ENCODE results near the gene TAC3. TPM values are rescaled to one million over a fixed set of nuclear protein-coding genes. Genes with fewer than 3 reads are reported as not detected.

Gene TAC3
- total and polyA plus RNA-seq, 4 donors: not detected

DNA sequence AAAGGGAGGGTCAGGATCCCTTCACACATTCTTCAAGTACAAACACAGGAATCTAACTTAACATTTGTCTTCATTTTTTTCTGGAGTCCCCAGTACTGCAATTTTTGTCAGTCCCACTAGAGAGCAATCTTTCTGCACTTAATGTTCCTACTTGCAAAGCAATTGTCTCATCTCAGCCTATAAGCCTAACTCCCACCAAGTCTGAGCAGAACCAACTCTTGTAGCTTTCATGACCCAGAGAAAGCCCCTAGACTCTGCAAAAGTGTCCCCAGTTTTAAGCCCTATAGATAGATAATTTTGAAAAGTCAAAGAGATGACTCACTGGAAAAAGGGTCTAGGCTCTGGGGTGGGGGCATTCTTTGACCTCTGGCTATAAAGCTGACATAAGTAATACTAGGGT lies 8.2 kb downstream of the TAC3 start:
- no peak overlapping the region for H3K27ac ChIP-seq (ENCODE audit: low read depth in 1 of 2, low read length in 1 of 2)
- DNase-seq (peak in 2 of 3 donors; percentile 71 to 79), ATAC-seq (ENCODE audit: insufficient read depth, low FRiP score) (no peak)
- TF ChIP-seq, protein P1, sequence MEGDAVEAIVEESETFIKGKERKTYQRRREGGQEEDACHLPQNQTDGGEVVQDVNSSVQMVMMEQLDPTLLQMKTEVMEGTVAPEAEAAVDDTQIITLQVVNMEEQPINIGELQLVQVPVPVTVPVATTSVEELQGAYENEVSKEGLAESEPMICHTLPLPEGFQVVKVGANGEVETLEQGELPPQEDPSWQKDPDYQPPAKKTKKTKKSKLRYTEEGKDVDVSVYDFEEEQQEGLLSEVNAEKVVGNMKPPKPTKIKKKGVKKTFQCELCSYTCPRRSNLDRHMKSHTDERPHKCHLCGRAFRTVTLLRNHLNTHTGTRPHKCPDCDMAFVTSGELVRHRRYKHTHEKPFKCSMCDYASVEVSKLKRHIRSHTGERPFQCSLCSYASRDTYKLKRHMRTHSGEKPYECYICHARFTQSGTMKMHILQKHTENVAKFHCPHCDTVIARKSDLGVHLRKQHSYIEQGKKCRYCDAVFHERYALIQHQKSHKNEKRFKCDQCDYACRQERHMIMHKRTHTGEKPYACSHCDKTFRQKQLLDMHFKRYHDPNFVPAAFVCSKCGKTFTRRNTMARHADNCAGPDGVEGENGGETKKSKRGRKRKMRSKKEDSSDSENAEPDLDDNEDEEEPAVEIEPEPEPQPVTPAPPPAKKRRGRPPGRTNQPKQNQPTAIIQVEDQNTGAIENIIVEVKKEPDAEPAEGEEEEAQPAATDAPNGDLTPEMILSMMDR (IDR thresholded peaks at IDR 0.05; ENCODE audit: control extremely low read depth, extremely low read depth): peak; percentile 50
- H3K4me3 ChIP-seq: no peak overlapping the region
- peaks cover 0 to 12% (median 4%) of the 10 kb centered on the region in 5 donors for H3K4me1 ChIP-seq (ENCODE audit: control insufficient read depth in 5 of 5, insufficient read depth in 5 of 5, low read length in 5 of 5)
- H3K9me3 ChIP-seq (ENCODE audit: control insufficient read depth in 4 of 4, insufficient read depth in 3 of 4, low read length in 3 of 4): no peaks in the 10 kb centered on the region
- H3K36me3 ChIP-seq (ENCODE audit: control insufficient read depth in 4 of 4, insufficient read depth in 4 of 4, low read length in 4 of 4): peaks cover 0 to 13% (median 9%) of the 10 kb centered on the region in 4 donors
- H3K27me3 ChIP-seq (ENCODE audit: control insufficient read depth in 3 of 3, insufficient read depth in 3 of 3, low read length in 2 of 3): peaks cover 0 to 10% (median 0%) of the 10 kb centered on the region in 3 donors
- no peak overlapping the region for H3K9ac ChIP-seq (ENCODE audit: insufficient read depth in 1 of 2, low read length in 2 of 2)

DNA sequence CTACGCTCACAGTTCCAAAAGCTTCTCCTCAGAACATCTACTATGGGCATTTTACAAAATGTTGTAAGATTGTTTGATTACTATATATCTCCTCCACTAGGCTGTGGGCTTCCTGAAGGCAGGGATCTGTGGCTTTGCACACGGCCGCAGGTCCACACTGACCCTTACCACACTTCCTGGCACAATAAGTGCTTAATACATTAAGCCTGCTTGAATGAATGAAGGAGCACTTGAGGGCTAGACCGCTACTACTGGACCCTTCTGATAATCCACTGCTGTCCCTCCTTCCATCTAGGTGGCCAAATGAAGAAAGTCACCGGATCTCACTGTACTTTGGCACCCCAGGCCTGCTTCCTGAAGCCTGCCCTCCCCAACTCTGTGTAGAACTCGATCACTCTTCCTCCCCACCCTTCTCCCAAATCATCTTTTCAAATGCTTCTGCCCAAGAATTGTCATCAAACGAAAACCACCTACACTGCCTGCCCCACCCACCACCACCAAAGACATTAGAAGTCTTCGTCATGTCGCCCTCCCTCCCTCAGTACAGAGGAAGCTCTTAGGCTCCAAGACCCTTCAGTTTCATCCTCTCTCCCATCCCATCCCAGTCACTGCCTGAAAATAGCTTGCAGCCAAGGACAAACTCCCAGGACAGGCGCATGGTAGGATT lies 9.4 kb downstream of the TAC3 start:
- no peak overlapping the region for H3K9ac ChIP-seq (ENCODE audit: insufficient read depth in 1 of 2, low read length in 2 of 2)
- no peak for ATAC-seq (ENCODE audit: insufficient read depth, low FRiP score)
- H3K27me3 ChIP-seq (ENCODE audit: control insufficient read depth in 3 of 3, insufficient read depth in 3 of 3, low read length in 2 of 3): peaks cover 0 to 3% (median 0%) of the 10 kb centered on the region in 3 donors
- TF ChIP-seq, protein P1 (IDR thresholded peaks at IDR 0.05; ENCODE audit: control extremely low read depth, extremely low read depth): no peak
- 51 to 53% methylated on average over 10 of the region's 10 CpGs for WGBS, 2 donors
- peaks cover 0 to 22% (median 16%) of the 10 kb centered on the region in 4 donors for H3K36me3 ChIP-seq (ENCODE audit: control insufficient read depth in 4 of 4, insufficient read depth in 4 of 4, low read length in 4 of 4)
- H3K4me3 ChIP-seq: no peak overlapping the region
- H3K27ac ChIP-seq (ENCODE audit: low read depth in 1 of 2, low read length in 1 of 2): no peak overlapping the region
- no peaks in the 10 kb centered on the region for H3K9me3 ChIP-seq (ENCODE audit: control insufficient read depth in 4 of 4, insufficient read depth in 3 of 4, low read length in 3 of 4)
- no peak for DNase-seq
- peaks cover 0 to 12% (median 4%) of the 10 kb centered on the region in 5 donors for H3K4me1 ChIP-seq (ENCODE audit: control insufficient read depth in 5 of 5, insufficient read depth in 5 of 5, low read length in 5 of 5)

DNA sequence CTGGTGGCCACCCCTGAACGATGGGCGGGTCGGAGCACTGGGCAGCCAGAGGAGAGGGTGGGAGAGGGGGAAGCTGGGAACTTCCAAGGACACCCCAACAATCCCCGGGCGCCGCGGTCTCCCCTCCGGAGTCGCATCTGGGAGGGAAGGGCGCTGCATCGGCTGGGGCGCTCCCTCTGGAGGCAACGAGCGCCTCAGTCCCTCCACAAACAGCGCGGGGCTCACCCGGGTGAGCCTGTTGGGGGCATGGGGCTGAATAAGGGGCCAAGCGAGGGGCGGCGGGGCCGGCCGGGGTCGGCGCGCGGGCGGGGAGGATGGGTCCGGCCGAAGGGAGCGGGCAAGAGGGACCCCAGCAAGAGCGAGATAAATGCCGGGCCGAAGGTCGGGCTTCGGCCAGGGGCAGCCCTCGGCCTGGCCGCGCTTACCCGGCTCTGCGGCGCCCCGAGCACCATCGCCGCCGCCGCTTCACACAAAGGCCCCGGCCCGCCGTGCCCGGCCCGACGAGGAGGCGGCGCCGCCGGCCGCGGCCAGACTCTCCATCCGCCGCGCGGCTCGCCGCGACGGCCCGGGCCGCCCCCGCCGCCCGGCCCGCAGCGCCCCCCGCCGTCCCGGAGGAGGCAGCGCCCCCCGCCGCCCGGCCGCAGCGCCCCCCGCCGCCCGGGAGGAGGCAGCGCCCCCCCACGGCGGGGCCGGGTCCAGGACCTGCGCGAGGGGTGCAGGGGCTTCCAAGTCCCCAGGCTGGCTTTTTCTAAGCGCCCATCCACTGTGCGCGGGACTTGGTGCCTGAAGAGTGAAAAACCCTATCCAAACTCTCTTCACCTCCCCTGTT lies 10.1 kb downstream of the TAC3 start, which contains the start of gene ZBTB39:
Gene ZBTB39 (minus strand): TSS at position 567 of the 829 bp plus-strand sequence. CDS start 1,629 bp downstream, outside the sequence.
- 1% methylated on average over 34 to 94 of the region's 94 CpGs for whole genome bisulfite sequencing, 2 donors
- H3K9me3 ChIP-seq (ENCODE audit: control insufficient read depth in 4 of 4, insufficient read depth in 3 of 4, low read length in 3 of 4): no peaks in the 10 kb centered on the region
- TF ChIP-seq, protein P1 (IDR thresholded peaks at IDR 0.05; ENCODE audit: control extremely low read depth, extremely low read depth): peak; percentile 34
- peak within 1 kb of the TSS; percentile 69 to 74 for H3K9ac ChIP-seq (ENCODE audit: insufficient read depth in 1 of 2, low read length in 2 of 2)
- DNase-seq: peak; percentile 58 to 73 (median 72)
- no peaks in the 10 kb centered on the region for H3K27me3 ChIP-seq (ENCODE audit: control insufficient read depth in 3 of 3, insufficient read depth in 3 of 3, low read length in 2 of 3)
- peak within 1 kb of the TSS; percentile 71 for H3K4me3 ChIP-seq
- H3K4me1 ChIP-seq (ENCODE audit: control insufficient read depth in 5 of 5, insufficient read depth in 5 of 5, low read length in 5 of 5): peaks cover 0 to 12% (median 4%) of the 10 kb centered on the region in 5 donors
- ATAC-seq (ENCODE audit: insufficient read depth, low FRiP score): peak; percentile 79
- peaks cover 0 to 25% (median 20%) of the 10 kb centered on the region in 4 donors for H3K36me3 ChIP-seq (ENCODE audit: control insufficient read depth in 4 of 4, insufficient read depth in 4 of 4, low read length in 4 of 4)
- H3K27ac ChIP-seq (ENCODE audit: low read depth in 1 of 2, low read length in 1 of 2): peak within 1 kb of the TSS; percentile 30 to 82

Measured in lung (tissue), 12 donors.